Measurements from ENCODE around the gene INSL3.

Gene INSL3, protein sequence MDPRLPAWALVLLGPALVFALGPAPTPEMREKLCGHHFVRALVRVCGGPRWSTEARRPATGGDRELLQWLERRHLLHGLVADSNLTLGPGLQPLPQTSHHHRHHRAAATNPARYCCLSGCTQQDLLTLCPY

GRCh38 chr19:17821190-17821589, at the start of gene INSL3:
INSL3 (minus strand) TSS chr19:17821519; CDS start chr19:17821506, 13 bp downstream.
- Histone ChIP-seq H3K4me3 (ENCODE audit: low read length) (no peak within 1 kb of the TSS), H3K27ac (ENCODE audit: low read length) (no peak within 1 kb of the TSS), H3K27me3 (ENCODE audit: control insufficient read depth, insufficient read depth, low read length) (no peaks in the 10 kb centered on the region), H3K9me3 (ENCODE audit: control insufficient read depth, insufficient read depth, low read length) (no peaks in the 10 kb centered on the region), H3K4me1 (ENCODE audit: control insufficient read depth, insufficient read depth, low read length) (no peaks in the 10 kb centered on the region), H3K36me3 (ENCODE audit: control insufficient read depth, insufficient read depth, low read length) (no peaks in the 10 kb centered on the region)
- WGBS (ENCODE audit: insufficient coverage, insufficient read length): no CpG with 5 or more reads among the region's 34 CpGs
- no peak for DNase-seq (ENCODE audit: low read depth, low spot score)

GRCh38 chr19:17869114-17869608, 47.8 kb upstream of the INSL3 start:
- Histone ChIP-seq H3K4me1 (ENCODE audit: control insufficient read depth, insufficient read depth, low read length) (peaks cover 10% of the 10 kb centered on the region), H3K9me3 (ENCODE audit: control insufficient read depth, insufficient read depth, low read length) (no peaks in the 10 kb centered on the region), H3K4me3 (ENCODE audit: low read length) (no peak overlapping the region), H3K36me3 (ENCODE audit: control insufficient read depth, insufficient read depth, low read length) (0 out of 2 replicates have a peak, but pooled peaks cover 2% of the 10 kb centered on the region), H3K27me3 (ENCODE audit: control insufficient read depth, insufficient read depth, low read length) (no peaks in the 10 kb centered on the region), H3K27ac (ENCODE audit: low read length) (no peak overlapping the region)
- DNase-seq (ENCODE audit: low read depth, low spot score): no peak
- no CpG with 5 or more reads among the region's 11 CpGs for WGBS (ENCODE audit: insufficient coverage, insufficient read length)

GRCh38 chr19:17868669-17869068, 47.4 kb upstream of the INSL3 start:
- peaks cover 10% of the 10 kb centered on the region for H3K4me1 ChIP-seq (ENCODE audit: control insufficient read depth, insufficient read depth, low read length)
- no peak overlapping the region for H3K4me3 ChIP-seq (ENCODE audit: low read length)
- H3K36me3 ChIP-seq (ENCODE audit: control insufficient read depth, insufficient read depth, low read length): peaks cover 6% of the 10 kb centered on the region; the same call in 1 of the 2 replicates
- H3K9me3 ChIP-seq (ENCODE audit: control insufficient read depth, insufficient read depth, low read length): no peaks in the 10 kb centered on the region
- H3K27ac ChIP-seq (ENCODE audit: low read length): no peak overlapping the region
- H3K27me3 ChIP-seq (ENCODE audit: control insufficient read depth, insufficient read depth, low read length): no peaks in the 10 kb centered on the region
- DNase-seq (ENCODE audit: low read depth, low spot score): no peak
- no CpG with 5 or more reads among the region's 6 CpGs for WGBS (ENCODE audit: insufficient coverage, insufficient read length)

- Histone ChIP-seq H3K27me3 (ENCODE audit: control insufficient read depth, insufficient read depth, low read length) (no peaks in the 10 kb centered on the region), H3K36me3 (ENCODE audit: control insufficient read depth, insufficient read depth, low read length) (peaks cover 22% of the 10 kb centered on the region), H3K27ac (ENCODE audit: low read length) (no peak overlapping the region), H3K9me3 (ENCODE audit: control insufficient read depth, insufficient read depth, low read length) (no peaks in the 10 kb centered on the region), H3K4me1 (ENCODE audit: control insufficient read depth, insufficient read depth, low read length) (peaks cover 10% of the 10 kb centered on the region), H3K4me3 (ENCODE audit: low read length) (no peak overlapping the region)
- DNase-seq (ENCODE audit: low read depth, low spot score): no peak
- WGBS (ENCODE audit: insufficient coverage, insufficient read length): no CpG with 5 or more reads among the region's 11 CpGs
Measured at GRCh38 chr19:17866964-17867486, 45.7 kb upstream of the INSL3 start.

GRCh38 chr19:17866312-17866963, 45.1 kb upstream of the INSL3 start:
- WGBS (ENCODE audit: insufficient coverage, insufficient read length): 100% methylated on average over 3 of the region's 8 CpGs
- peaks cover 28% of the 10 kb centered on the region for H3K36me3 ChIP-seq (ENCODE audit: control insufficient read depth, insufficient read depth, low read length)
- no peak overlapping the region for H3K4me3 ChIP-seq (ENCODE audit: low read length)
- H3K4me1 ChIP-seq (ENCODE audit: control insufficient read depth, insufficient read depth, low read length): peaks cover 10% of the 10 kb centered on the region
- no peak for DNase-seq (ENCODE audit: low read depth, low spot score)
- no peaks in the 10 kb centered on the region for H3K9me3 ChIP-seq (ENCODE audit: control insufficient read depth, insufficient read depth, low read length)
- no peaks in the 10 kb centered on the region for H3K27me3 ChIP-seq (ENCODE audit: control insufficient read depth, insufficient read depth, low read length)
- H3K27ac ChIP-seq (ENCODE audit: low read length): no peak overlapping the region

GRCh38 chr19:17865364-17866311, 44.3 kb upstream of the INSL3 start:
- Histone ChIP-seq H3K27me3 (ENCODE audit: control insufficient read depth, insufficient read depth, low read length) (no peaks in the 10 kb centered on the region), H3K4me1 (ENCODE audit: control insufficient read depth, insufficient read depth, low read length) (peaks cover 10% of the 10 kb centered on the region), H3K4me3 (ENCODE audit: low read length) (no peak overlapping the region), H3K9me3 (ENCODE audit: control insufficient read depth, insufficient read depth, low read length) (no peaks in the 10 kb centered on the region), H3K27ac (ENCODE audit: low read length) (peak overlapping the region; percentile 12), H3K36me3 (ENCODE audit: control insufficient read depth, insufficient read depth, low read length) (peaks cover 29% of the 10 kb centered on the region)
- no CpG with 5 or more reads among the region's 13 CpGs for WGBS (ENCODE audit: insufficient coverage, insufficient read length)
- no peak for DNase-seq (ENCODE audit: low read depth, low spot score)

DNA sequence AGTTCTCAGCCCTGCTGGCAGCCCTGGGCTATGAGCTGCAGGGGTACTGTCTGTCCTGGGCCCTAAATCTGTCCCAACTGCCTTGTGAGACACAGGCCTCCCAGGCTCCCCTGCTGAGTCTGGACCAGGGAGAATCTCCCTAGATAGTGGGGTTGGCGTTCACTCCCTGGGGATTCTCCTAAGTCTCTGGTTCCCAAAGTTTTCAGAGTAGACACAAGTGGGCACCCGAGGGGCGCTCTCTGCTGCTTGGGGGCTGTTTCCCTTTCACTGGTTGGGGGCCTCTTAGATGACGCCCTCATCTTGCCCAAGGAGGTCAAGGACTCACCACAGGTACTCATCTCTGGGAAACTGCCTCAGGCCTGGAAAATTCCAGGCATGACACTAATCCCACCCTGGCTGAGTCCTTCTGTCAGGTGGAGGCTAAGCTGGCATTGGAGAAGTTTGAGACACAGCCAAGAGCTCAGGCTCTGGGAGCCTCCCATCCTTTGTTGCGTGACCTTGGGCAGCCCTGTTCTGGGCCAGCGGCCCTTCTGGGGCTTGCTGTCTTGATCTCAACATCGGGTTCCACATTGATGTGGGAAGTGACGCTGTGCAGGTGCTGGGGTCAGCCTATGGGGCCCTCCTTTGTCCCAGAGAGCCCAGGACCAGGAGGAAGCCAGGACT, 42.3 kb upstream of the INSL3 start:
- H3K27ac ChIP-seq (ENCODE audit: low read length): no peak overlapping the region
- no peak for DNase-seq (ENCODE audit: low read depth, low spot score)

DNA sequence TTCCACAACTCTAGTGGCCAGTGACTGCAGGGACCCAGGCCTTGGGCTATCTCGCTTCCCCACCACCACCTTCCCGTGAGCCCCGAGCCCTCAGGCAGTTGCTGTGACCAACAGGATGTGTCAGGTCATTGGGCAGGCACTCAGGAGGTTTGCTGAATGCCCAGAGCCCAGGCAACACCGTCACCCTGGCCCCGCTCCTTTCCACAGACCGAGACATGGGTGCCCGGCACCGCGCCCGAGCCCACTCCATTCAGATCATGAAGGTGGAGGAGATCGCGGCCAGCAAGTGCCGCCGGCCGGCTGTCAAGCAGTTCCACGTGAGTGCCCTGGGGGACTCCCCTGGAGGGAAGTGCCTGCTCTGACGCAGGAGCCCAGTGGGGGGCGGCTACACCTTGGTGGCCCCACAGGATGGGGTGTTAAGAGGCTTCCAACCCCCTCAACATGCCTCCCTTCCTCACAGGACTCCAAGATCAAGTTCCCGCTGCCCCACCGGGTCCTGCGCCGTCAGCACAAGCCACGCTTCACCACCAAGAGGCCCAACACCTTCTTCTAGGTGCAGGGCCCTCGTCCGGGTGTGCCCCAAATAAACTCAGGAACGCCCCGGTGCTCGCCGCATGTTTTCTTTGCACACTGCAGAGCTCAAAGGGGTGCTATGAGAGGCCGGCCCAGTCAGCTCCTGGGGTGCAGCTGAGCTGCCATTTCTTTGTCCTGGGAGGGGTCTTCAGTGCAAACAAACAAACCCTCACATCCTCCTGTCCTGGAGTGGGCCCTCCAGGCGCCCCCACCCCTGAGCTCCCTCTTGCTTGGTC, 41.6 kb upstream of the INSL3 start:
- H3K4me3 ChIP-seq (ENCODE audit: low read length): no peak overlapping the region
- H3K36me3 ChIP-seq (ENCODE audit: control insufficient read depth, insufficient read depth, low read length): peaks cover 29% of the 10 kb centered on the region
- H3K4me1 ChIP-seq (ENCODE audit: control insufficient read depth, insufficient read depth, low read length): 0 out of 2 replicates have a peak, but pooled peaks cover 2% of the 10 kb centered on the region
- WGBS (ENCODE audit: insufficient coverage, insufficient read length): no CpG with 5 or more reads among the region's 31 CpGs
- no peaks in the 10 kb centered on the region for H3K9me3 ChIP-seq (ENCODE audit: control insufficient read depth, insufficient read depth, low read length)
- DNase-seq (ENCODE audit: low read depth, low spot score): no peak
- no peaks in the 10 kb centered on the region for H3K27me3 ChIP-seq (ENCODE audit: control insufficient read depth, insufficient read depth, low read length)
- H3K27ac ChIP-seq (ENCODE audit: low read length): no peak overlapping the region

More for the DNA sequence above, 42.3 kb upstream of the INSL3 start:
- Histone ChIP-seq H3K36me3 (ENCODE audit: control insufficient read depth, insufficient read depth, low read length) (peaks cover 29% of the 10 kb centered on the region), H3K4me3 (ENCODE audit: low read length) (no peak overlapping the region), H3K9me3 (ENCODE audit: control insufficient read depth, insufficient read depth, low read length) (no peaks in the 10 kb centered on the region), H3K27me3 (ENCODE audit: control insufficient read depth, insufficient read depth, low read length) (no peaks in the 10 kb centered on the region), H3K4me1 (ENCODE audit: control insufficient read depth, insufficient read depth, low read length) (peaks cover 7% of the 10 kb centered on the region)
- WGBS (ENCODE audit: insufficient coverage, insufficient read length): no CpG with 5 or more reads among the region's 8 CpGs

DNA sequence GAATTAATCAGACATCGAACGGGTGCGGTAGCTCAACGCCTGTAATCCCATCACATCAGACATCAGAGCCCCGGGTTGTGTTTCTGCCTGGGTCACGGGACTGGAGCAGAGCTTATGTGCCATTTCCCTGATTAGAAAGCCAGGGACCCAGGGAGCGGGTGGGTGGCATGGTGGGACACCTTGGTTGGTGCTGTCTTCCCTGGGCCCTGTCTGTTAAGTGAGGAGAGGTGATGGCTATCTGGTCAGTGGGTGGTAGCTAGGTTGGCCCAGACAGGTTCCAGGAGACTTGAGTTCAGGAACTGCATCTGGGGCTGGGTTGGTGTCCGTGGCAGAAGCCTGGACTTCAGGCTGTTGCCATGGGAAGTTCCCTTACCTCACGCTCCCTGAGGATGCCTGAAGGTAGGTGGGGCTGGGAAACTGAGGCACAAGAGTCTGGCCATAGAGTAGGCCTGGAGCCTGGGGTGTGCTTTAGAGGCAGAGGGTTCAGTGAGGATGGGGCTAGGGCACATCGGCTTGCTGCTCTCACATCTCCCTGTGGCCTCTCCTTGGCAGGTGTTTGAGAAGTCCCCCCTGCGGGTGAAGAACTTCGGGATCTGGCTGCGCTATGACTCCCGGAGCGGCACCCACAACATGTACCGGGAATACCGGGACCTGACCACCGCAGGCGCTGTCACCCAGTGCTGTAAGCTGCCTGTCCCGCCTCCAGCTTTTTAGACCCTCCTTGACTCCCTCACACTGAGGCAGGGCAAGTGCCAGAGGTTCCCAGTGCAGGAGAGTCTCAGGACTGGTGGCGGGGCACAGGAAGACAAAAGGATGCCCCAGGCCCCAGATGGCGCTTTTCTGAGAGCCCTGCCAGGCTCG, 40.5 kb upstream of the INSL3 start:
- WGBS (ENCODE audit: insufficient coverage, insufficient read length): no CpG with 5 or more reads among the region's 23 CpGs
- DNase-seq (ENCODE audit: low read depth, low spot score): no peak
- Histone ChIP-seq H3K4me3 (ENCODE audit: low read length) (no peak overlapping the region), H3K27ac (ENCODE audit: low read length) (no peak overlapping the region), H3K9me3 (ENCODE audit: control insufficient read depth, insufficient read depth, low read length) (no peaks in the 10 kb centered on the region), H3K27me3 (ENCODE audit: control insufficient read depth, insufficient read depth, low read length) (no peaks in the 10 kb centered on the region), H3K4me1 (ENCODE audit: control insufficient read depth, insufficient read depth, low read length) (0 out of 2 replicates have a peak, but pooled peaks cover 2% of the 10 kb centered on the region), H3K36me3 (ENCODE audit: control insufficient read depth, insufficient read depth, low read length) (peaks cover 29% of the 10 kb centered on the region)

Data from iPS DF 6.9 (cell line).